A549 (cell line): ENCODE results near the gene GPBP1. TPM values are rescaled to one million over a fixed set of nuclear protein-coding genes. Genes with fewer than 3 reads are reported as not detected.

Experiments
- ATAC-seq, 2 experiments: fragments of 200-7000 bp in 1 of 2; fragments of >200 bp in 1 of 2; cut with Nextera tagmentation in 1 of 2; cut with Tn5 transposase in 1 of 2; 3 replicates each; pipeline versions ENCODE4 v1.8.0 to v1.9.1; 2018 to 2020; ENCODE audit warnings: mild to moderate bottlenecking in 1 of 2, moderate library complexity in 1 of 2
- CTCF ChIA-PET: fragments of 300-600 bp; sonication (Branson Sonifier 250); formaldehyde crosslinking; extraction: SDS; loops from one replicate; lab custom pipeline; 2021; ENCODE audit warnings: antibody characterized with exemption, inconsistent platforms; lab: Yijun Ruan, JAX
- POLR2A ChIA-PET: fragments of 350-600 bp; formaldehyde crosslinking; extraction: SDS; loops from one replicate; lab custom pipeline; 2021; ENCODE audit warnings: antibody characterized with exemption, inconsistent platforms; lab: Yijun Ruan, JAX
- DNase-seq, 2 experiments: peaks; one replicate each; pipeline versions ENCODE4 v3.0.0 to v3.0.0-alpha.2; 2011 to 2016; ENCODE audit warnings: low read depth in 1 of 2, low spot score in 1 of 2
- FAIRE-seq: peaks from 2 replicates; lab custom pipeline; 2011; peaks lifted over from hg19 to GRCh38; lab: Jason Lieb, UNC
- H3K27ac ChIP-seq, 2 experiments: fragments of >200 bp; sonication (Bioruptor Twin); formaldehyde crosslinking; 3 replicates each; pipeline ENCODE4 v1.5.1; 2016 to 2017
- H3K4me1 ChIP-seq: fragments of >200 bp; sonication (Bioruptor Twin); formaldehyde crosslinking; 3 replicates; pipeline ENCODE4 v1.6.1; 2016
- H3K4me2 ChIP-seq: fragments of >200 bp; sonication (Bioruptor Twin); formaldehyde crosslinking; 3 replicates; pipeline ENCODE4 v1.6.1; 2016
- H3K4me3 ChIP-seq: fragments of >200 bp; sonication (Bioruptor Twin); formaldehyde crosslinking; 3 replicates; pipeline ENCODE4 v1.5.1; 2016
- H3K9me3 ChIP-seq: fragments of >200 bp; sonication (Bioruptor Twin); formaldehyde crosslinking; 3 replicates; pipeline ENCODE4 v1.6.1; 2016
- BCL3 ChIP-seq: fragments of >200 bp; sonication (Bioruptor Twin); formaldehyde crosslinking; IDR thresholded peaks from 3 replicates; pipeline ENCODE4 v1.6.1; 2016
- CHD2 ChIP-seq: fragments of 150-350 bp; IDR thresholded peaks from 2 replicates; pipeline ENCODE4 v1.6.1; 2014; ENCODE audit warnings: low read length; ENCODE audit not compliant: partially characterized antibody
- GATA3 ChIP-seq: IDR thresholded peaks from 2 replicates; pipeline ENCODE4 v1.6.1; 2012; ENCODE audit warnings: borderline replicate concordance
- HMGXB4 ChIP-seq: fragments of 250-450 bp; sonication (Bioruptor Pico); IDR thresholded peaks from 2 replicates; pipeline ENCODE4 v1.5.0; 2021; ENCODE audit warnings: mild to moderate bottlenecking, moderate library complexity, borderline replicate concordance
- HOXB5 ChIP-seq: fragments of 250-450 bp; sonication (Bioruptor Pico); IDR thresholded peaks from 2 replicates; pipeline ENCODE4 v1.5.0; 2020; ENCODE audit warnings: mild to moderate bottlenecking, moderate library complexity
- KDM1A ChIP-seq: fragments of 200-600 bp; sonication (generic); IDR thresholded peaks from 2 replicates; pipeline ENCODE4 v1.6.1; 2016; ENCODE audit warnings: low read depth, mild to moderate bottlenecking
- KDM5A ChIP-seq: fragments of 200-600 bp; sonication (generic); IDR thresholded peaks from 2 replicates; pipeline ENCODE4 v1.6.1; 2016; ENCODE audit warnings: antibody characterized with exemption, mild to moderate bottlenecking
- MYC ChIP-seq: IDR thresholded peaks from 2 replicates; pipeline ENCODE4 v1.6.1; 2012; ENCODE audit warnings: mild to moderate bottlenecking, inconsistent platforms, low read length, improper control_type of control experiment, borderline replicate concordance
- NFE2L2 ChIP-seq: fragments of 150-350 bp; conservative IDR thresholded peaks from 2 replicates; pipeline ENCODE4 v1.6.1; 2014; ENCODE audit warnings: low read length
- NPAS2 ChIP-seq: fragments of 250-450 bp; sonication (Bioruptor Pico); IDR thresholded peaks from 2 replicates; pipeline ENCODE4 v1.8.0; 2022; ENCODE audit warnings: mild to moderate bottlenecking, moderate library complexity, borderline replicate concordance
- NR3C1 ChIP-seq: fragments of >200 bp; sonication (Bioruptor Twin); formaldehyde crosslinking; IDR thresholded peaks from 3 replicates; pipeline ENCODE4 v1.6.1; 2017
- POLR2A ChIP-seq: IDR thresholded peaks from 2 replicates; pipeline ENCODE4 v1.6.1; 2012; ENCODE audit warnings: mild to moderate bottlenecking, low read length
- POLR2AphosphoS2 ChIP-seq: conservative IDR thresholded peaks from 2 replicates; pipeline ENCODE4 v1.6.1; 2012; ENCODE audit warnings: low read length, improper control_type of control experiment, inconsistent platforms
- RAD21 ChIP-seq, 2 experiments: fragments of >200 bp in 1 of 2; sonication (Bioruptor Twin) in 1 of 2; formaldehyde crosslinking in 1 of 2; IDR thresholded peaks in 1 of 2; conservative IDR thresholded peaks in 1 of 2; 2 replicates in 1 of 2; 3 replicates in 1 of 2; pipeline ENCODE4 v1.6.1; 2012 to 2018; ENCODE audit warnings: inconsistent platforms in 1 of 2
- RCOR1 ChIP-seq: fragments of 150-350 bp; IDR thresholded peaks from 2 replicates; pipeline ENCODE4 v1.6.1; 2014; ENCODE audit warnings: antibody characterized with exemption, low read length, low read depth
- RNF2 ChIP-seq: fragments of 200-600 bp; sonication (generic); IDR thresholded peaks from 2 replicates; pipeline ENCODE4 v1.6.1; 2016; ENCODE audit warnings: low read depth, mild to moderate bottlenecking, antibody characterized with exemption, moderate library complexity, borderline replicate concordance
- SMC3 ChIP-seq: fragments of >200 bp; sonication (Bioruptor Twin); formaldehyde crosslinking; IDR thresholded peaks from 3 replicates; pipeline ENCODE4 v1.6.1; 2018; ENCODE audit warnings: inconsistent platforms
- ZC3H11A ChIP-seq: fragments of 450-650 bp; IDR thresholded peaks from 2 replicates; pipeline ENCODE4 v1.6.1; 2014; ENCODE audit warnings: antibody characterized with exemption, mild to moderate bottlenecking
- ZNF302 ChIP-seq: fragments of 250-450 bp; sonication (Bioruptor Pico); IDR thresholded peaks from 2 replicates; pipeline ENCODE4 v1.9.0; 2021; ENCODE audit warnings: inconsistent platforms, mild to moderate bottlenecking, moderate library complexity
- WGBS: methylation state at CpG from one replicate; pipeline ENCODE4 v1.1.6; 2017; ENCODE audit errors: missing lambda C conversion rate; 5-methylcytosine and 5-hydroxymethylcytosine counted together
- polyA plus RNA-seq, 4 experiments: library from polyadenylated mRNA; depleted of rRNA in 3 of 4; stranded (reverse); fragments of >200 nt; fragmentation: RNase III in 1 of 4; extraction: RNeasy Plus Mini Kit Qiagen cat#74134 plus additional on column Dnase treatment in 1 of 4; gene quantifications; 2 replicates in 3 of 4; 3 replicates in 1 of 4; pipeline ENCODE4 v1.2.3, GENCODE V29; 2011 to 2017
- TF ChIP-seq, protein P1 (sequence below): IDR thresholded peaks from 2 replicates; pipeline ENCODE4 v1.6.1; 2012
- TF ChIP-seq, protein P2 (sequence below): fragments of 200-600 bp; sonication (generic); IDR thresholded peaks from 2 replicates; pipeline ENCODE4 v1.6.1; 2016; ENCODE audit warnings: antibody characterized with exemption, mild to moderate bottlenecking, moderate library complexity

The GPBP1 gene
- polyA plus RNA-seq, 2 of the 4 experiments (the other 2 are of a cell fraction) = 31.0 to 86.0 TPM

GRCh38 chr5:57181154-57181553 is 7.3 kb downstream of the GPBP1 start:
- Histone ChIP-seq H3K27ac (no peak overlapping the region), H3K4me1 (peaks cover 36% of the 10 kb centered on the region; the same call in 2 of the 3 replicates), H3K4me3 (no peak overlapping the region), H3K4me2 (no peak overlapping the region), H3K9me3 (0 out of 3 replicates have a peak, but pooled peaks cover 2% of the 10 kb centered on the region)
- ATAC-seq (no peak), FAIRE-seq (no peak), DNase-seq (no peak)
- 91% methylated on average over 10 of the region's 10 CpGs for WGBS
- TF ChIP-seq POLR2A (no peak), NFE2L2 (no peak), ZC3H11A (no peak), POLR2AphosphoS2 (no peak), CHD2 (no peak), SMC3 (no peak), KDM1A (no peak), NR3C1 (no peak)
- TF ChIP-seq, protein P1, sequence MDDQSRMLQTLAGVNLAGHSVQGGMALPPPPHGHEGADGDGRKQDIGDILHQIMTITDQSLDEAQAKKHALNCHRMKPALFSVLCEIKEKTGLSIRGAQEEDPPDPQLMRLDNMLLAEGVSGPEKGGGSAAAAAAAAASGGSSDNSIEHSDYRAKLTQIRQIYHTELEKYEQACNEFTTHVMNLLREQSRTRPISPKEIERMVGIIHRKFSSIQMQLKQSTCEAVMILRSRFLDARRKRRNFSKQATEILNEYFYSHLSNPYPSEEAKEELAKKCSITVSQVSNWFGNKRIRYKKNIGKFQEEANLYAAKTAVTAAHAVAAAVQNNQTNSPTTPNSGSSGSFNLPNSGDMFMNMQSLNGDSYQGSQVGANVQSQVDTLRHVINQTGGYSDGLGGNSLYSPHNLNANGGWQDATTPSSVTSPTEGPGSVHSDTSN = no peak
- TF ChIP-seq, protein P2, sequence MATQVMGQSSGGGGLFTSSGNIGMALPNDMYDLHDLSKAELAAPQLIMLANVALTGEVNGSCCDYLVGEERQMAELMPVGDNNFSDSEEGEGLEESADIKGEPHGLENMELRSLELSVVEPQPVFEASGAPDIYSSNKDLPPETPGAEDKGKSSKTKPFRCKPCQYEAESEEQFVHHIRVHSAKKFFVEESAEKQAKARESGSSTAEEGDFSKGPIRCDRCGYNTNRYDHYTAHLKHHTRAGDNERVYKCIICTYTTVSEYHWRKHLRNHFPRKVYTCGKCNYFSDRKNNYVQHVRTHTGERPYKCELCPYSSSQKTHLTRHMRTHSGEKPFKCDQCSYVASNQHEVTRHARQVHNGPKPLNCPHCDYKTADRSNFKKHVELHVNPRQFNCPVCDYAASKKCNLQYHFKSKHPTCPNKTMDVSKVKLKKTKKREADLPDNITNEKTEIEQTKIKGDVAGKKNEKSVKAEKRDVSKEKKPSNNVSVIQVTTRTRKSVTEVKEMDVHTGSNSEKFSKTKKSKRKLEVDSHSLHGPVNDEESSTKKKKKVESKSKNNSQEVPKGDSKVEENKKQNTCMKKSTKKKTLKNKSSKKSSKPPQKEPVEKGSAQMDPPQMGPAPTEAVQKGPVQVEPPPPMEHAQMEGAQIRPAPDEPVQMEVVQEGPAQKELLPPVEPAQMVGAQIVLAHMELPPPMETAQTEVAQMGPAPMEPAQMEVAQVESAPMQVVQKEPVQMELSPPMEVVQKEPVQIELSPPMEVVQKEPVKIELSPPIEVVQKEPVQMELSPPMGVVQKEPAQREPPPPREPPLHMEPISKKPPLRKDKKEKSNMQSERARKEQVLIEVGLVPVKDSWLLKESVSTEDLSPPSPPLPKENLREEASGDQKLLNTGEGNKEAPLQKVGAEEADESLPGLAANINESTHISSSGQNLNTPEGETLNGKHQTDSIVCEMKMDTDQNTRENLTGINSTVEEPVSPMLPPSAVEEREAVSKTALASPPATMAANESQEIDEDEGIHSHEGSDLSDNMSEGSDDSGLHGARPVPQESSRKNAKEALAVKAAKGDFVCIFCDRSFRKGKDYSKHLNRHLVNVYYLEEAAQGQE = no peak
- ChIA-PET CTCF (interaction anchor here (1.7 kb wide), 1 partner anchor 43 kb away, joined by 6 read pairs; no protein-coding TSS in a partner anchor), POLR2A (no interaction called here)

DNA sequence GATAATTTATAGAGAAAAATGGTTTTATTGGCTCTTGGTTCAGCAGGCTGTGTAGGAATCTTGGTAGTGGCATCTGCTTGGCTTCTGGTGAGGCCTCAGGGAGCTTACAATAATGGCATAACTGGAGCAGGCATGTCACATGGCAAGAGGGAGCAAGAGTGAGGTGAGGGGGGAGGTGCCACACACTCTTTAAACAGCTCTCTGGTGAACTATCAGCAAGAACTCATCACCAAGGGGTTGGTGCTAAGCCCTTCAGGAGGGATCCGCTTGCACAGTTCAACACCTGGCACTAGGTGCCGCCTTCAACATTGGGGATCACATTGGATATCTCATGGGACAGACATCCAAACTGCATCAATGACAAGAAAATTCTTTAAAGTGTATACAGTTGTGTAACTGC is 10.5 kb downstream of the GPBP1 start:
- Histone ChIP-seq H3K4me1 (peaks cover 16% of the 10 kb centered on the region; the same call in 2 of the 3 replicates), H3K4me2 (no peak overlapping the region), H3K9me3 (0 out of 3 replicates have a peak, but pooled peaks cover 2% of the 10 kb centered on the region), H3K4me3 (no peak overlapping the region), H3K27ac (no peak overlapping the region)
- ChIA-PET CTCF (interaction anchor here (0.7 kb wide), 1 partner anchor 101 kb away, joined by 4 read pairs; no protein-coding TSS in a partner anchor), POLR2A (no interaction called here)
- TF ChIP-seq MYC (no peak), RAD21 (conservative IDR thresholded peaks at IDR 0.05 in 1 of 2, IDR thresholded peaks at IDR 0.05 in 1 of 2) (peak in 1 of 2 experiments; percentile 21; a peak in 1 of 5 replicates)
- peak; percentile 66 to 75 for ATAC-seq
- no peak for FAIRE-seq
- 96% methylated on average over 2 of the region's 2 CpGs for WGBS
- peak in 1 of 2 experiments; percentile 26 for DNase-seq

DNA sequence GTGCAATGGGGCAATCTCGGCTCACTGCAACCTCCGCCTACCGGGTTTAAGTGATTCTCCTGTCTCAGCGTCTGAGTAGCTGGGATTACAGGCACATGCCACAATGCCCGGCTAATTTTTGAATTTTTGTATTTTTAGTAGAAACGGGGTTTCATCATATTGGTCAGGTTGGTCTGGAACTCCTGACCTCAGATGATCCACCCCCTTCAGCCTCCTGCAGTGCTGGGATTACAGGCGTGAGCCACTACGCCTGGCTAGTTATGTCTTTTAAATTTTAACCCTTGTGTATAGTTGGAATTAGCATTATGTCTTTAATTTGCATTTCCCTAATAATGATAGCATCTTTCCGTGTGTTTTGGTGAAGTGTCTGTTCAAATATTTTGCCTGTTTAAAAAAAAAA is 11.5 kb downstream of the GPBP1 start:
- Histone ChIP-seq H3K4me1 (peaks cover 12% of the 10 kb centered on the region; the same call in 1 of the 3 replicates), H3K4me3 (no peak overlapping the region), H3K4me2 (no peak overlapping the region), H3K27ac (no peak overlapping the region), H3K9me3 (0 out of 3 replicates have a peak, but pooled peaks cover 2% of the 10 kb centered on the region)
- FAIRE-seq (no peak), DNase-seq (no peak), ATAC-seq (no peak)
- WGBS = 80% methylated on average over 9 of the region's 9 CpGs
- ChIA-PET CTCF (no interaction called here), POLR2A (interaction anchor here (0.6 kb wide), 1 partner anchor 271 kb away, joined by 5 read pairs; no protein-coding TSS in a partner anchor)
- TF ChIP-seq NPAS2 (CRISPR knock-in tag) = no peak
- TF ChIP-seq ZNF302 (CRISPR knock-in tag) = no peak
- no peak for TF ChIP-seq HMGXB4 (CRISPR knock-in tag)
- TF ChIP-seq, protein P2 = no peak
- TF ChIP-seq RCOR1 = no peak
- TF ChIP-seq RNF2 = no peak
- TF ChIP-seq HOXB5 (CRISPR knock-in tag) = no peak
- TF ChIP-seq GATA3 = no peak
- no peak for TF ChIP-seq KDM5A
- no peak for TF ChIP-seq BCL3
